COLO668 (cell line): ENCODE measurements around the gene PRR13.
"Not testable (repeated sequence)": the region's sequence is repeated elsewhere in the genome, so short reads cannot be mapped to it uniquely, and the experiment has no call there.

Source experiments
- DNase-seq: peaks from one replicate; lab custom pipeline; 2025; ENCODE audit not compliant: unreplicated experiment; lab: John Stamatoyannopoulos, UW

PRR13 gene

GRCh38 chr12:53467880-53468279 lies 26.3 kb downstream of the PRR13 start:
- DNase-seq, result no peak

GRCh38 chr12:53468282-53468681 lies 26.7 kb downstream of the PRR13 start:
- DNase-seq, result no peak

DNA sequence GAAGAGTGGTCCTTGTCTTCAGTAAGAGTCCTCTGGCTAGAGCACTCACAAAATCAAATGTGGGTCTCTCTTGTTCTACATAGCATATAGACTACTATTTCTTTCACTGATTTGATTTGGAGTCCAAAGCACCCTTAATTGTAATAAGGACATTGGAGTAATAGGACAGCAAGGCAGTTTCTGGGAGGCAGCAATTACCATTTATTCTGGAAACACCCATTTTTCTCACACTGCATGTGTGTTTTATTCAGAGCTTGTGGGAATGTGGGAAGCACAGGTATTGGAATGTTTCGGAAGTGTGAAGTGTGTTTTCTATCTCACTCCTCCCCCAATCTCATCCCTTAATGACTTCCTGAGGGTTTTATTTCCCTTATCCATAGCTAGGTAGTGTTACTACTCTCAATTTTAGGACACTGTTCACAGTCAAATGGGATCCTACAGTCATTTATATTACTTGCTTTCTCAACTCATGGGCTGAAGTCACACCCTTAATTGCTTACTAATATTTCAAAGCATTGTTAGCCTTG lies 30.6 kb downstream of the PRR13 start:
- DNase-seq, result no peak

- no peak for DNase-seq
Measured at GRCh38 chr12:53474077-53474476, 32.5 kb downstream of the PRR13 start.

DNA sequence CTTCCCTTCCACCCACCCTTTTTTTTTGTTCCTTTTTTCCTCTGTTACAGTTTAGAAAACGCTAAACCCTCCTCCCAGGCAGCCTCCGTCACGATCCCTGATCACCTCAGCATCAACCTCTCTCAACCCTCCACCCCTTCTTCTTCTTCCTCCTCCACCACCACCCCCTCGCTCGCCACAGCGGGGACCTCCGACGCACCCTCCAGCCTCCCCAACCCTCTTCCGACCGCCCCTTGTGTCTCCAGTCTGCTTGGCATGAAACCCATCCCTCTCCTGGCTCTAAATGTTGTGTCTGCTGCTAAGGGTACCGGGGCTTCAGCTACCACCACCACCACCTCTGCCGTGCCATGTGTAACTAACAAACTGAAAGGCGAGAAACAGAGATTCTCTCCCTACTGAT lies 33.3 kb downstream of the PRR13 start:
- no peak for DNase-seq

- DNase-seq, result no peak
Measured at GRCh38 chr12:53476769-53477209, 35.3 kb downstream of the PRR13 start.

DNA sequence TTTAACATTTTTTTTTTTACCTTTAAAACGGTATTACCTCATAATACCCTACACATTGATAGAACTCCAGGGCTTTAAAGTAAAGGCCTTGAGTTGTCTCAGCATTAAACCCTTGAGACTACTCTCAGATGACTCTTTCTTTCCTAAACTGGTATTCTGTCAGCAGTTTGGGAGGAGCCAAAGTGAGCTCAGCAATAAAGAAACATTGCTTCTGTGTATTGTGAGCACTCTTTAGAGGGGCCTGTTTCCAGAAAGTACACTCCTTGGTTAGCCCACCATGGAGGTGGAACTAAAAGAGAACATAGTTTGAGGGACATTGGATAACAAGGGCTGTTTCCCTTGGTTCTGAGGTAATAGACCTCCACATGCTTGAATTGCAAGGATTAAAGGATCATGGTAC lies 37.3 kb downstream of the PRR13 start:
- no peak for DNase-seq

GRCh38 chr12:53479331-53479730 lies 37.8 kb downstream of the PRR13 start:
- DNase-seq, result no peak

DNA sequence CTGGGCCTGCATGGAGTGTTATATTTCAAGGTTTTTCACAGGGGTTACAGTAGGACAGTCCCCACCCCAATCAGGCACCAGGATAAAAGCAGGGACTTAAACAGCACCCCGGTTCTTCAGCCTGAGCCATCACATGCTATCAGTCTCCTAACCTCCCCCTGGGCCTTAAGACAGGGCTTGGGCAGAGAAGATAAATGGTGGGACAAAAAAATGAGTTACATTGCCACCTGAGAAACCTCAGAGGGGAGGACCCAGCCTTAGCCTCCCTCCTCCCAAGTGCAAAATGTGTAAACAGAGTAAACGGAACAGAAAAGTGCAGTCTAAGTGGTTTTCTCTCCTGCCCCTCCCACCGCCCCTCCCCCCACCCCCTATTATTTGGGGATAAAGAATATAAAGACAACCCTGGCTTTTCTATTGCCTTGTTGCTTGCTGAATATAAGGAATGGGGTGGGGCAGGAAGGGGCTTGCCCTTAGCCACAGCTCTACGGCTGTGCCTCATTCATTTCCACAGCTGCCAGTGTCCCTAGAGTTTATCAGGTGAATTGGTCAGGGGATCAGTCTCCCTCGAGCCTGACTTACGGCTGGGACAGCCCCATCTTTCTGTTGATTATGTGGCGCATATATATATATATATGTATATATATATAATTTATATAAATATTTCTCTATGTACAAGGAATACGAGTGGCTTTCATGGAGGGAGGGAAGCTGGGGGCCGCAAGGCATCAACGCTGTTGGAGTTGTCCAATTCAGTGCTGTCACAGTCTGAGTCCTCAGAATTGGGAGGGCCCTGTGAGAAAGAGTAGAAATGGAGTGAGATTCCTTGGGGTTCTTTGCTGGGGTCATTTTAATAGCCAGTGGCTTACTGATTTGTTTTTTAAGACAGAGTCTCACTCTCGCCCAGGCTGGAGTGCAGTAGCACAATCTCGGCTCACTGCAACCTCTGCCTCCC lies 39.2 kb downstream of the PRR13 start:
- no peak for DNase-seq

DNA sequence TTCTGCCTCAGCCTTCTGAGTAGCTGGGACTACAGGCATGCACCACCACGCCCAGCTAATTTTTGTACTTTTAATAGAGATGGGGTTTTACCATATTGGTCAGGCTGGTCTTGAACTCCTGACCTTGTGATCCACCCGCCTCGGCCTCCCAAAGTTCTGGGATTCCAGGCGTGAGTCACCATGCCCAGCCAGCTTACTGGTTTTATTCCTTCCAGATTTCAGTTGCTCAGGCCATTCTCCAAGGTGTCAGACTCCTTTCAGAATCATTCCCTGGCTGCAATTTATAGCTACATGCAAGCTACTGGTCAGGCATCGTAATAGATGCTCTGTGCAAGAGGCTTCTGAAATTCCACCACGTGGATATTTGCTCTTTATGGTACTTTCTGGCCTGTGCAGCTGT lies 39.9 kb downstream of the PRR13 start:
- DNase-seq, result not testable (repeated sequence)

DNA sequence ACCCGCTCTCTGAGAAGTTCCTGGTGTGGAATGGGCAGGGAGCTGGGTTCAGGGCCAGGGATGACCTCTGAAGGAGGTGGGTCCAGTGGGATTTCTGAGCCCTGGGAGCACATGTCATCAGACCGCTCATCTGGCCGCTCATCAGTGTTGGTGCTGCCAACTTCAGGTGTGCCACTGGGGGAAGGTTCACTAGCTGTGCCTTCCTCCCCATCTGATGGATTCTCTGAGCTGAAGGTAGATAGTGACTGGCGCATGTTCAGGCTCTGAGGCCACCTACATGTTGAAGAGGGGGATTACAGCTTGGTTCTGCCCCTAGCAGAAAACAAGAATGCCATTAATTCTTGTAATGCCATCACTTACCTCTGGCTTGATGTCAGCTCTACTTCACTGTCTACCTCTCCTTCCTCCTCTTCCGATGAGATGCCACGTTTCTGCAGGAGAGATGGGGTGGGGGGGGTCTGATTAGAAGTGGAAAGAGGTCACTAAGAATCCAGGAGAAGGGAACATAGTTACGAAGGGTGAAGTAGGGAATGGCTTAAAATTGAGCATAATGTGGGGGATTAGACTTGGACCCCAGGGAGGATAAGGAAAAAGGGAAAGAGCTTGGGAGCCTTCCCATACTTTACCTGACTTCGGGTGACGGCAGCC lies 40.5 kb downstream of the PRR13 start:
- DNase-seq, result no peak

DNA sequence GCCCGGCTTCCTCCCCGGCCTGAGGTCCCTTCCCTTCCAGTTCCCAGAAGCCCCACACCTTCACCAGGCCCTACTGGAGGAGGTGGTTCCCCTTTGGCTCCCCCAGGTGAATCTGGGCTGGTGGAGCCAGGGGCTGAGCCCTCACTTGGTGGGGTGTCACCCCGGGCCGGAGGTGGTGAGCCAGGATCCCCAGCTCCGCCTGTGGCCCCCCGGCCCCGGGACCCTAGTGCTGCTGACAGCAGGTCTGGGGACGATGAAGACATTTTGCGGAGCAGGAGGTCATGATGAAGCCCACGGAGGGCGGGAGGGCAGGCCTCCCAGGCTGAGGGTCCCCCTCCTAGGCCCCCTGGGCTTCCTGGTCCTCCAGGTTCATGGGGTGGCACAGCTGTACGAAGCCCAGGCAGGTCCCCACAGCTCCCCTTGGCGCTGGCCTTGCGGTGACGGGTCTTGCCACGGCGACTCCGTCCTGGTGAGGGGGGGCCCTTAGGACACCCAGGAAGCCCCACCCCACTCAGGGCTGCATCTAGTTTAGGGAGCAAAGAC lies 41.2 kb downstream of the PRR13 start:
- no peak for DNase-seq

DNA sequence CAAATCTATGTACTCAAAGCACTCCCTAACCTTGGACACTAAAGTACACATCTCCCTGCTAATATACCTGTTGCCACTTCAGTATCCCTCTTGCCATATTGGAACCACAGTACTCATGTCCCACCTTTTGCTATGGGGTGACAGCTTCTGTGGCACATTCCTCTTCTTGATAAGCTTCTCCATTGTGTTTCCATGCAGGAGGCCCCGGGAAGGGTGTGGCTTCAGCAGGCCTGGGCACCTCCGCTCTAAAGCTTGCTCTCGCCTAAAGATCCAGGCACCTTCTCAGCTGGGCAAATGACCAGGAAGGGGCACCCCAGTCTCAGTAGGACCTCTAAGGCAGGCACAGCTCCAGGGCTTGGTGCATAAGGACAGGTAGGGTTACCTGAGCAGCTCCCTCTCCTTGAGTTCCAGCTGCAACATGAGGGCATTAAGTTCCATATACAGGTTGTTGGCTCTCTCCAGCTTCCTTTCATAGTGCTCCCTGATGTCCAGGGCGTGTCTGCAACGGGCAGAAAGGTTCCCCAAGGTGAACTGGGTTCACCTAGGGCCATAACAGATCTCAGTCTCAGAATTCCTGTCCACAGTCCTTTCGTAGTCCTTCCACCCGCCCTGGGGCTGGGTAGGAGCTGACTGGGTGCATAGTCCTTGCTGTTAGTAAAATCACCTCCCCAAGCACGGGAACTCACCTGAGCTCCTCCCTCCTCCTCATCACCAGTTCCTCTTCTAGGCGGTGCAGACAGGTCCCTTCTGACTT lies 41.9 kb downstream of the PRR13 start:
- DNase-seq, result no peak

DNA sequence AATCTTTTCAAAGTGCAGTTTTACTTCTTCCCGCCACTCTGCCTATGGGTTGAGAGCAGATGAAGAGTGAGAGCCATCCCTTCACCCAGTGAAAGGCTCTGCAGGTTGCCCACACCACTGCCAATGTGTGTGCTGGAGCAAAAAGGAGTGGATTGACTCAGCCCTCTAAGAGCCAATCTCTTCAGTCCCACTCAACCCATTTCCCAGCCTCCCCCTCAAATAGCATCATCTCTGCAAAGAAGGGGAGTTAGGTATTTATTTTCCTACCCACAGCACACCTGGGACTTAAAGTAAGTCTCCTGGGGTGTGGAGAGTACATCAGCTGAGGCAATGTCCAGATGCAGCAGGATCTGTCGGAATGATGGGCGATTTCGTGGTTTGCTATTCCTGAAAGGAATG lies 42.4 kb downstream of the PRR13 start:
- DNase-seq, result no peak

- DNase-seq, result no peak
Measured at GRCh38 chr12:53484686-53485575, 43.4 kb downstream of the PRR13 start.

- DNase-seq, result no peak
Measured at GRCh38 chr12:53485955-53486735, 44.6 kb downstream of the PRR13 start.

GRCh38 chr12:53486736-53487487 lies 45.4 kb downstream of the PRR13 start:
- no peak for DNase-seq

DNA sequence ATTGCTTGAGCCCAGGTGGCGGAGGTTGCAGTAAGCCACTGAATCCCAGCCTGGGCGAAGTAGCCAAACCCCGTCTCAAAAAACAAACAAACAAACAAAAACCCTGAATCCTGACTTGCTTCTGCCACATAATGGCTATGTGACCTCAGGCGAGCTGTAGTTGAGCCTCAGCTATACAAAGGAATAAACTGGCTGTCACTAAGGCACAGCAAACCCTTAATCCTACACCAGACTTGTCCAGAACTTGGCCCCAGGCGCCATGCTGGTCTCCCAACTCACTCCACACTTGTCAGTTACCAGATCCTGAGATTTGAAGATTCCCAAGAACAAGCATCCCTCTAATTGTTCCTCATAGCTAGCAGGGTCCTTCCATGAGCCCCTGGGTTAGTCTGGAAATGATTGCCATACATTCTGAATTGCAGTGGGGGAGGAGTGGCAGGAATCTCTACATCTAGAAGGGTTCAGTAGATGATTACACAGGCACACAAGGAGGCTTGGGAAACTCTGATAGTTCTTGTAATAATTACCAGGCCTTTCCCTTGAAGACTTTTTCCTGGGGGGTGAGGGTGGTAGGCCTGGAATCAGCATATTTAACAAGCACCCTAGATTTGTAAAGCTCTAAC lies 47.8 kb downstream of the PRR13 start:
- DNase-seq, result no peak
